Tibial nerve (tissue), 3 donors: Measurements from ENCODE around the gene DCANP1.

Source experiments
- CTCF ChIP-seq, 5 experiments: fragments of 200-600 bp in 3 of 5; fragments of 450-650 bp in 2 of 5; sonication (generic) in 3 of 5; IDR thresholded peaks; one replicate each; pipeline ENCODE4 v1.5.1; 2016 to 2019; ENCODE audit warnings: antibody characterized with exemption in 5 of 5, mild to moderate bottlenecking in 3 of 5, moderate library complexity in 2 of 5
- POLR2A ChIP-seq, 2 donors: fragments of 450-650 bp; IDR thresholded peaks; one replicate each; pipeline ENCODE4 v1.6.1; 2017; ENCODE audit warnings: antibody characterized with exemption in 2 of 2, mild to moderate bottlenecking in 2 of 2, moderate library complexity in 2 of 2

DNA sequence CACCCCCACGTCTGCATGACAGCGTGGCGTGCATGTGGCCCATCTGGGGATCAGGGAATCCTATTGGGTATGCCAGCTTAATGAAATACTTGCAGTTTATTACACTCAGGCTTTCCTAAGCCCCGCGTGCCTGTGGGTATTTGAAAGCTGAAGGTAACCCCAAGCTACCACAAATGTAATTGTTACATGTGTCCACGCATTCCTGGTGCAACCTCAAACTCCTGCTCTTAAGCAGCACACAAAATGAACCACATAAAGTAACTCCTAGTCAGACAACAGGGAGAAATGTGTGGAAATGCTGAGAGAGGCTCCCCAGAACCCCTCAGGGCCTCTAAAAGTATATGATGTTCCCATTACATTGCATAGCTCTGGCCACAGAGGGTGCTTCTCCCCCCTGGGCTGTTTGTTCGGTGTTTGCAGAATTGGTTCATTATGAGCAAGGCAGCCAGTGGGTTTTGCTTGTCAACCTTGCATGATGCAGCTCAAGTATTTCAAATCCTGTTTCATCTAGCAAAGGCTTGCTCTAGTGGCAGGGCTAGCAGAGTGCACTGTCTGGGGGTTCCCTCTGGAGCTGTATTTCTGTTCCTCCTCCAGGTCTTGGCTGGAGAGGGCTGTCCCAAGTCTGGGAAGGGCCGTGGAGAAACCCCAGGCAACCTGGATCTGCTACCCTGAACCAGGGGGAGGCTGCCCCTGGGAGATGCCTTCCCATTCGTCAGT, 1.8 kb upstream of the DCANP1 start:
- no peak for TF ChIP-seq CTCF (IDR thresholded peaks at IDR 0.05)
- TF ChIP-seq POLR2A (IDR thresholded peaks at IDR 0.05), result no peak
